ENCODE results near the gene VWF. TPM values are rescaled to one million over a fixed set of nuclear protein-coding genes. Genes with fewer than 3 reads are reported as not detected.

The VWF gene
- total RNA-seq, 6 donors from 2014 or later = 292 to 543 (median 360) TPM

DNA sequence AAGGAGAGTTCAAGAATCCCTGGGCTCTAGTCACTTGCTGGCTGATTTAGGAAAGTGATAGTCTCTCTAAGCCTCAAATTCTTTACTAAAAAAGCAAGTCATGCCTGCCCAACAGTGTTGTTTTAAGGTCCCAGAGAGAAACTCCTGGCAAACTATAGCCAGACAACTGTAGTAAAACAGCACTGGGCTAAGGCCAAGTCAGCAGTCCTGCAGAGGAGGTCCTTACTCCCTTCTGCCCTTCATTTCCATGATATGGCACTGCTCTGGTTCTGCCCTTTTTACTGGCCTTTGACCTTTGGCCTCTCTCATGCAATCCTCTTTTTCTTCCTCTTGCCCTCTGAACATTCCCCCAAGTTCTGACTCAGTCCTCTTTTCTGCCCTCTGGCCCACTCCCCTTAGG lies 74.9 kb downstream of the VWF start:
- H3K4me3 ChIP-seq = no peak overlapping the region
- H3K4me1 ChIP-seq = peaks cover 0 to 8% (median 0%) of the 10 kb centered on the region in 4 donors
- peaks cover 0 to 82% (median 3%) of the 10 kb centered on the region in 4 donors for H3K36me3 ChIP-seq
- no peaks in the 10 kb centered on the region for H3K9me3 ChIP-seq
- TF ChIP-seq, protein P1, sequence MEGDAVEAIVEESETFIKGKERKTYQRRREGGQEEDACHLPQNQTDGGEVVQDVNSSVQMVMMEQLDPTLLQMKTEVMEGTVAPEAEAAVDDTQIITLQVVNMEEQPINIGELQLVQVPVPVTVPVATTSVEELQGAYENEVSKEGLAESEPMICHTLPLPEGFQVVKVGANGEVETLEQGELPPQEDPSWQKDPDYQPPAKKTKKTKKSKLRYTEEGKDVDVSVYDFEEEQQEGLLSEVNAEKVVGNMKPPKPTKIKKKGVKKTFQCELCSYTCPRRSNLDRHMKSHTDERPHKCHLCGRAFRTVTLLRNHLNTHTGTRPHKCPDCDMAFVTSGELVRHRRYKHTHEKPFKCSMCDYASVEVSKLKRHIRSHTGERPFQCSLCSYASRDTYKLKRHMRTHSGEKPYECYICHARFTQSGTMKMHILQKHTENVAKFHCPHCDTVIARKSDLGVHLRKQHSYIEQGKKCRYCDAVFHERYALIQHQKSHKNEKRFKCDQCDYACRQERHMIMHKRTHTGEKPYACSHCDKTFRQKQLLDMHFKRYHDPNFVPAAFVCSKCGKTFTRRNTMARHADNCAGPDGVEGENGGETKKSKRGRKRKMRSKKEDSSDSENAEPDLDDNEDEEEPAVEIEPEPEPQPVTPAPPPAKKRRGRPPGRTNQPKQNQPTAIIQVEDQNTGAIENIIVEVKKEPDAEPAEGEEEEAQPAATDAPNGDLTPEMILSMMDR (IDR thresholded peaks at IDR 0.05) = no peak
- TF ChIP-seq POLR2AphosphoS5 (IDR thresholded peaks at IDR 0.05) = no peak
- TF ChIP-seq POLR2A (IDR thresholded peaks at IDR 0.05) = no peak
- TF ChIP-seq EP300 (IDR thresholded peaks at IDR 0.05) = no peak
- no peak overlapping the region for H3K27ac ChIP-seq
- no peak for DNase-seq
- no peak for ATAC-seq (ENCODE audit: low FRiP score in 2 of 2)
- H3K27me3 ChIP-seq = no peaks in the 10 kb centered on the region

DNA sequence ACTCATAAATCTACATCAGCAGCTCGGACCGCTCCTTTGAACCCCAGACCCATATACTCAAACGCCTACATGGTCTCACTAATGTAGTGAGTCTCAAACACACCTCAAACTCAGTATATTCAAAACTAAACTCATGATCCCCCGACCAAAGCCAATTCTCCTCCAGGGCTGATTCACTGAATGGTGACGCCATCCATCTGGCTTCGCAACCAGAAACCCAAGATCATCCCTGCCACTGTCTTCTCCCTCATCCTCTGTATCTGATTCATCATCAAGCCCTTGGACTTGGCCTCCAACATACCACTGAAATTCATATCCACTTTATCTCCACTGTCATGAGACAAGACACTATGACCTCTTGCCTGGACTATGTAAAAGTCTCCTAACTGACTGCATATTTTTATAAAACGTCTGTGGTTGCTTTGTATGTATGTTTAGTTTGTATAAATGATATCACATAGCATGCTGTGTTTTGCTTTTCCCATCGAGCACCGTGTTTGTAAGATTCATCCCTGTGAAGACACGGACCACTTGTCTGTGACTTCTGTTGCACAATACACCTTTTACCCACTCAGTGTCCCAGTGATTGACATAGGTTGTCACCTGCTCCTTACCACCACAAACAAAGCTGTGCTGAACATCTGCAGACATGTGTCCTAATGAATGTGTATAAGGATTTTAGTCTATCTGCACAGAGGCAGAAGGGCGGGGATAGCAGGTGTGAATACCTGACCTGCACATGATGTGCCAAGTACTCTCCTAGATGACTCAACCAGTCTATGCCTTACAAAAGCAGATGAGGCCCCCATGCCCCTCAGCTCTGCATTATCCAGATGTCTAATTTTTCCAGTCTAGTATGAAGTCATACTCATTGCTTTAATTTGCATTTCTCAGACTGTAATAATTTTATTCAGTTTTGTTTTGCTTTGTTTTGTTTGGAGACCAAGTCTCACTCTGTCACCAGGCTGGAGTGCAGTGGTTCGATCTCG lies 76.9 kb downstream of the VWF start:
- no peak overlapping the region for H3K4me3 ChIP-seq
- peaks cover 0 to 81% (median 2%) of the 10 kb centered on the region in 4 donors for H3K36me3 ChIP-seq
- H3K9me3 ChIP-seq = no peaks in the 10 kb centered on the region
- ATAC-seq (ENCODE audit: low FRiP score in 2 of 2) (peak in 1 of 2 donors; percentile 82), DNase-seq (no peak)
- TF ChIP-seq, protein P1 (IDR thresholded peaks at IDR 0.05) = no peak
- no peak for TF ChIP-seq EP300 (IDR thresholded peaks at IDR 0.05)
- TF ChIP-seq POLR2AphosphoS5 (IDR thresholded peaks at IDR 0.05) = no peak
- no peak for TF ChIP-seq POLR2A (IDR thresholded peaks at IDR 0.05)
- H3K27ac ChIP-seq = no peak overlapping the region
- 75 to 76% methylated on average over 13 of the region's 13 CpGs for WGBS, 2 donors
- H3K4me1 ChIP-seq = no peaks in the 10 kb centered on the region
- no peaks in the 10 kb centered on the region for H3K27me3 ChIP-seq

DNA sequence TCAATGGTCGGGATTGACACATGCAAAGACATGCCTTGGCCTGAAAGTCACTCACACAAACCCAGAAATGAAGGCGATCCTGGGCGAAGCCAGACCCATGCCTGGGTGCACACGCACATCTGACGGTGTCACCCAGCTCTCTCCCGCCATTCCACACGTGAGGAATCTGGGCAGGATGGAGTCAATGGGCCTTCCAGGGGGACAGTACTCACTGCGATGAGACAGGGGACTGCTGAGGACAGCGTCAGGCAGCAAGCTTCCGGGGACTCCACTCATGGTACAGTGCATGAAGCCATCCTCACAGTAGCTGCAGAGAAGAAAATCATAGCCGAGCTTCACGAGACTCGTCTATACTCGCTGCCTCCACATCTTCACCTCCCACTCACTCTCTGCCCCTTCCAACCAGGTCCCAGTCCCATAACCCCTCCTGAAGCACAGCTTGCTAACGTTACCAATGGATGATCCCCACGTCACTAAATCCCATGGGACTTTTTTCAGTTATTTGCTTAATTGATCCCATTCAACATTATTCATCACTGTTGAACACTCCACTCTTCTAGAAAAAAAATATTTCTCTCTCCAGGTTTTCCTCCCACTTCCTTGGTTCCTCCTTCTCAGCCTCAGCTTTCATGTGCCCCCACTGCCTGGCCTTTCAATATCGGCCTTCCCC lies 77.8 kb downstream of the VWF start:
- Histone ChIP-seq H3K36me3 (peaks cover 0 to 81% (median 2%) of the 10 kb centered on the region in 4 donors), H3K27me3 (no peaks in the 10 kb centered on the region), H3K9me3 (no peaks in the 10 kb centered on the region), H3K4me1 (no peaks in the 10 kb centered on the region), H3K27ac (no peak overlapping the region), H3K4me3 (no peak overlapping the region)
- TF ChIP-seq, protein P1 (IDR thresholded peaks at IDR 0.05) = no peak
- no peak for TF ChIP-seq EP300 (IDR thresholded peaks at IDR 0.05)
- TF ChIP-seq POLR2AphosphoS5 (IDR thresholded peaks at IDR 0.05) = no peak
- no peak for TF ChIP-seq POLR2A (IDR thresholded peaks at IDR 0.05)
- DNase-seq = no peak
- 90 to 94% methylated on average over 15 to 17 of the region's 17 CpGs for whole genome bisulfite sequencing, 2 donors
- ATAC-seq (ENCODE audit: low FRiP score in 2 of 2) = no peak

DNA sequence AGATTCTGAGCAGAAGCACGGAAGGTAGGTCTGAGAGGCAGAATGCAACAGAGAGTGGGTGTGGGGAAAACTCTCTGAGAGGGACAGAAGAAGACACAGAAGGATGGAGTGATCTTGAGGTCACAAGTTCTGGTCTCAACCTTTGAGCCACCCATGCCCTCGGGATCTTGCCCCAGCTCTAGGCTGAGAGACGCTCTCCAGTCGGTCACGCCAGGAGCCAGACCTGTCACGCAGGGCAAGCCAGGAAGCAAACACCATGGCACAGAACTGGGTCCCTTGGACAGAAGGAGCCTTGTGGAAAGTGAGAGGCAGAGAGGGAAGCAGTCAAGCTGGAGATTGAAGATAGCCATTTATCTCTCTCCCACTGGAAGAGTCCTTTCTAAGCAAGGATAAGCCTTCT lies 79.0 kb downstream of the VWF start:
- H3K27ac ChIP-seq = no peak overlapping the region
- H3K4me3 ChIP-seq = no peak overlapping the region
- no peaks in the 10 kb centered on the region for H3K9me3 ChIP-seq
- no peaks in the 10 kb centered on the region for H3K27me3 ChIP-seq
- WGBS, 2 donors = 89 to 91% methylated on average over 6 of the region's 6 CpGs
- no peak for ATAC-seq (ENCODE audit: low FRiP score in 2 of 2)
- no peak for DNase-seq
- no peaks in the 10 kb centered on the region for H3K4me1 ChIP-seq
- no peak for TF ChIP-seq POLR2AphosphoS5 (IDR thresholded peaks at IDR 0.05)
- TF ChIP-seq EP300 (IDR thresholded peaks at IDR 0.05) = no peak
- no peak for TF ChIP-seq POLR2A (IDR thresholded peaks at IDR 0.05)
- TF ChIP-seq, protein P1 (IDR thresholded peaks at IDR 0.05) = no peak
- H3K36me3 ChIP-seq = peaks cover 0 to 77% (median 2%) of the 10 kb centered on the region in 4 donors

Measured in upper lobe of left lung (tissue), 6 donors.